Fibroblast of skin of scalp (primary cell): Measurements from ENCODE around the gene ASPSCR1.

Experiments used
- DNase-seq: peaks from one replicate; pipeline ENCODE4 v3.0.0-alpha.2; 2013

The ASPSCR1 gene

DNA sequence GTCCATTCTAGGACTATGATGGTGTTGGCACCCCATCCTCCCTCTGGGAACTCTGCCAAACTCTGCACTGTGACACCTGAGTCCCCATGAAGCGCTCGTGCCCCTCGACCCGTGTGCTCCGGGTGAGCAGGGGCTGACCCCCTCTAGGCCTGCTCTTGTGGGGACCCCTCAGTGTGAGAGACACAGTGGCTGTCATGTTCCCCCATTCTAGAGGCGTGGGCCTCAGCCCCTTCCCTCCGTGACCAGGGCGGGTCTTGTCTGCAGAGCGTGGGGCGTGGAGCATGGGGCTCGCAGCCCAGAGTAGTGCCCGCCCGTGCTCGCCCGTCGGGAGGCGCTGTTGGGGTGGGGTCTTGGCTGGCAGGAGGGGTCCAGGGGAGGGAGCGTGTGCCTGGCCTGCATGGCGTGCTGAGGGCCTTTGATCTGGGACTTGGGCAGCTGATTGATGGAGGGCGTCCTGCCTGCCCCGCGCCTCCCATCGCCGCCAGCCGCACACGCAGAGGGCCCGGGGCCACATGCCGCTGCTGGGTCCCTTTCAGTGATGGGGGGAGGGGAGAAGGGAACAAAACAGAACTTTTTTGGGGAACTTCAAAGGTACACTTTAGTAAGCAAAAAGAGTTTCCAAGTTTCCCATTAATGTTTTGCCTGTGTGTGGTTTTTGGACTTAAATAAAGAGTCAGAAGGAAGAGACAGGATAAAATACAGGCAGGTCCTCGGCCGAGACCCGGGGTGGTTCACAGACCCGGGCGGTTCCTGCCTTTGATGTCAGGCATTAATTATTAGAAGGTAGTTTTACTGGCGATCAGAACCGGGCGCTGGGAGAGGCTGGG, 22.8 kb downstream of the ASPSCR1 start:
- DNase-seq, result no peak

DNA sequence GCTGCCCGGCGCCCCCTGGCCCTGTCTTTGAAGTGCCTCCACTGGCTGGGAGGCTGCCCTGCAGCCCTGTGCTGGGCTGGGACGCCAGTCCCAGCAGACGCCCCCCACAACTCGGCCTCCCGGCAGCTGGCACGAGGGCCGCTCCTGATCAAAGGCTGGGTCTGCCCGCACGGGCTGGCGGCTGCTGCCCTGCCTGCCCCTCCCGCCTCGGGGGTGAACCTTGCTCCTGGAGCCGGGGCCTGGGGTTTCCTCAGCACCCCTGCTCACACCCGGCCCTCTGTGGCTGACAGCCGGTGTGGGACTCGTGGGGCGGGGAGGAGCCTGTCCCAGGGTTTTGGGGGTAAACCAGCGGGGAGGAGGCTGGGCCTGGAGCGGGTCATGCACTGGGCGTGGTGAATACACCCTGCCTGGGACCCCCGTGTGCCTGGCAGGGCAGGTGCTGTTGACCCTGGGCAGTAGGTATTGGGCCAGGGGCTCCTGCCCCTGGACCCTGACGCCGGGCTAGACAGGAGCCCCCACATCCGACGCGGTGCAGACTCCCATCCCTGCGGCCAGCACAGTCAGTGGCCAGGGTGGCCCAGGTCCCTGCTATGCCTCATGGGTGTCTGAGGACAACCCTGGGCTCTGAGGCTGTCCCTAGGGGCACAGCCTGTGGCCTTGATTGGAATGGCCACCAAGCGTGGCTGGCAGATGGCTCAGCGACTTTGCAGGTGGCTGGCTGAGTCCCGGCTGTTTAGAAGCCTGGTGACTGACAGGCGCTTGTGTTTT, 23.6 kb downstream of the ASPSCR1 start:
- no peak for DNase-seq

DNA sequence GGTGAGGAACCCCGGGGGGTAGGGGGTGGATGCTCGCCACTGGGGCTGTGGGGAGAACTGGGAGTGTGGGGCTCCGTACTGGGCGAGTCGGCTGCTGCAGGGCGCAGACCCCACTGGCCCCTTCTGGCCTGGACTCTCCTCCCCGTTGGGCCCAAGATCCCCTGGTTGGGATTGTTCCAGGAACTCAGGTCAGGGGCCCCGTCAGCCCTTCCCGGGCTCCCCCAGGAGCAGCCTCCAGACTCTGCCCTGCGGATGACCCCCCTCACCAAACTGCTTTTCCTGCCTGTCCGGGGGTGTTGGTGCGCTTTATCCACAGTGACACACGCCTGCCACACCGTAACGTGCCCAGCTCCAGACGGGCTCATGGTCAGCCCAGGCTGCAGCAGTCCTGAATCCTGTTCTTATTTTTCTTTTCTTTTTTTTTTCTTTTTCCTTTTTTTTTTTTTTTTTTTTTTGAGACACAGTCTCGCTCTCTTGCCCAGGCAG, 24.2 kb downstream of the ASPSCR1 start:
- no peak for DNase-seq

DNA sequence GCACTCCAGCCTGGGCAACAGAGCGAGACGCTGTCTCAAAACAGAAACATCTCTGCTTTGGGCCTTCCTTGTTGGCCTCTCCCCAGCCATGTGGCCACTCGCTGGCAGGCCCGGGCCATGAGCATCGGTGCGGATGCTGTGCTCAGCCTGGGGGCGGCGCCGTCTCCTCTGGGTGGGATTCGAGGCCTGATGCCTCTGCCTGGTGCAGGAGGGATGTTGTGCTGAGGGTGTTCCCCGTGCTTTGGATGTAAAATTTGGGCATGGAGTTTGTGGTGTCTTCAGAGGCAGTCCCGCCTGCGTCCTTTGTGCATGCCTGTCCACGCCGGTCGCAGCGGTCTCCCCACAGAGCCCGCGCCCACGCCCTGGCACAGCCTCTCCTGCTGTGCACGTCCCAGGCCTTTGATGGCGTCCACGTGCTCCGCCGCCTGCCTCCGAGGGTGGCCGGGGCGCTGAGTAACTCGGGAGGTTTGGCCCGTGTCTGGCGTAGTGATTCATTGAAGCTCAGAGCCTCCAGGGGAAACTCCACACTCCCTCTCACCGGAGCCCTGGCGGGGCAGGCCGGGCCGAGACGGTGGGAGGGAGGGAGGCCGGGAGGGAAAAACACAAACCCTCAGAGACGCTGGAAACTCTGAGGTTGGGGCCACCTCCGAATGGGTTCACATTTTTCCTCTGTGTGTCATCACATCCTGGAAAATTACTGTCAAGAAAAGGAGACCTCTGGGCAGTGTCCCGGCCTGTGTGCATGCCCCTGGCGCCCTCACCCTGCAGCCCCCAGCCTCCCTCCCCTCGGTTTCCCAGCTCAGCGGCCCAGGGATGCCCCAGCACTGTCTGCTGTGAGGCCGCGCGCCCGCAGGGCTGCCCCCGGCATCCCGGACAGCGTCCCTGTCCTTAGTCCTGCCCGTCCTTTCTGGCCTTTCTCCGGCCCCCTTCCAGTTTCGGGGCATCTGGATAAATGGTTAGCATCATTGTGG, 26.3 kb downstream of the ASPSCR1 start:
- peak; percentile 97 for DNase-seq

- no peak for DNase-seq
Measured at GRCh38 chr17:82004517-82005455, 27.4 kb downstream of the ASPSCR1 start.

DNA sequence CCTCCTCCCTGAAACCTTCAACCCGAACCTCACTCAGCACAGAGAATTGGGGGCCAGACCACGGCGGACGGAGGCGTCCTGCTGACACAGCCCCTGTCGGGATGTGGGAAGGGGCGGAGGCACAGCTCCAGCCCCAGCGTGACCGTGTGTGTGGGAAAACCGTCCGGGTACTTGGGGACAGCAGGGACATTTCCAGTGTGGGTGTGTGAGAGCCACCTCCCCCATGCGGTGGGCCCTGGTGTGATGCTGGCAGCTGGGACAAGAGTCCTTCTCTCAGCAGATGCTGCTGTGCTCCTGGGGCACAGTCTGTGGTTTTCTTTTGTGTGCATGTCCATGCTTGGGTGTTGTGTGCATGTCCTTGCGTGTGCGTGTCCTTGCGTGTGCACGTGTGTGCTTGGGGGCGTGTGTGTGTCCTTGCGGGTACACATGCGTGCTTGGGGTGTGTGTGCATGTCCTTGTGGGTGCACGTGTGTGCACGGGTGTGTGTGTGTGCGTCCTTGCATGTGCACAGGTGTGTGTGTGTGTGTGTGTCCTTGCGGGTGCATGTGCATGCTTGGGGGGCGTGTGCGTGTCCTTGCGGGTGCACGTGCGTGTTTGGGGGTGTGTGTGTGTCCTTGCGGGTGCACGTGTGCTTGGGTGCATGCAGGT, 28.4 kb downstream of the ASPSCR1 start:
- DNase-seq, result no peak

GRCh38 chr17:82006468-82007227, 29.2 kb downstream of the ASPSCR1 start:
- DNase-seq, result peak; percentile 36

- no peak for DNase-seq
Measured at GRCh38 chr17:82007228-82007494, 29.7 kb downstream of the ASPSCR1 start.

GRCh38 chr17:82007495-82008257, 30.2 kb downstream of the ASPSCR1 start:
- no peak for DNase-seq

- no peak for DNase-seq
Measured at GRCh38 chr17:82008258-82008940, 31.0 kb downstream of the ASPSCR1 start.

GRCh38 chr17:82008941-82009405, 31.5 kb downstream of the ASPSCR1 start:
- no peak for DNase-seq

GRCh38 chr17:82009413-82009812, 32.0 kb downstream of the ASPSCR1 start:
- no peak for DNase-seq

GRCh38 chr17:82010575-82011525, 33.4 kb downstream of the ASPSCR1 start:
- DNase-seq, result no peak

- DNase-seq, result no peak
Measured at GRCh38 chr17:82011617-82012187, 34.3 kb downstream of the ASPSCR1 start.

- no peak for DNase-seq
Measured at GRCh38 chr17:82012261-82012639, 34.8 kb downstream of the ASPSCR1 start.

DNA sequence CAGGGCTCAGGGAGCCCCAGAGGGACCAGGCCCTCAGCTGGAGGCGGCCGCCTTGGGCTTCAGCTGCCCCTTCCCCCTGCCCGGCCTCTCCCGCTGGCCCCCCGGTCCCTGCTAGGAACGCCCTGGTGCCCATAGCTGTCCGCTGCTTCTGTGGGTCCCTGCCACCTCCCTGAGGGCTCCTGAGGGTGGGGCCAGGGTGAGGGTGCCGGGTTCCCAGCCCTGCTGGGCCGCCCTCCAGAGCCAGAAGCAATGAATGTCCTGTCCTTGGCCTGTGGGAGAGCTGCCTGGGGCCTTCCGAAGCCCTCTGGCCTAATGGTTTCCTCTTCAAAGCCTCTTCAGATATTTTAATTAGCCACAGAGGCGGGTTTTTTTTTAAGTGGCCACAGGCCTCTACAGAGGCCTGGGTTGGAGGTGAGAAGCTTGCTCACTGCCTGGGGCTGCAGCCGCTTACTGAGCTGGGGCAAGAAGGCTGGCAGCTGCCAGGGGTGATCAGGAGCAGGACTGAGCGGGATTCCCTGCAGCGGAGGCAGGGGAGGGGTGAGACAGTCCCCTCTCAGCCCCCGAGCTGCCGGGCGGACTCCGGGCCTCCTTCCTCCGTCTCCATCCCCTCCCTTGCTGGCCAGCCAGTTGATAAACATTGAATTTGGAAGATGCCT, 35.3 kb downstream of the ASPSCR1 start:
- DNase-seq, result no peak

DNA sequence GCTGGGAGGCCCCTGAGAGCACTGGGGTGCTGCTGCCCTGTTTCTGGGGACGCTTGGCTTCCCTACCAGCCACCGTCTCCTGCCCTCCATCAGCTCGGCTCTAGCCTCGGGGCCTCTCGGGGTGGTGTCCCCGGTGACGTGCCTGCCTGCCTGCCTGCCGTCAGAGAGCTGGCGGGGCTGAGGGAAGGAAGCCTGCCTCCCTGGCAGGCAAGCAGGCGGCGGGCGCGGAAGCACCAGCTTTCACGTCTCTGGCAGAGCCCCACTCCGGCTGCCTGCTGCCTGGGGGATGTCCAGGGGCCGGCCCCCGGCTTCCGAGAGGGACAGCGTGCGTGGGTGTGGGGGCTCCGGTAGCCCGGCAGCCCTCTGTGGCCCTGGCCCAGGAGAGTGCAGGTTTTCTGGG, 35.9 kb downstream of the ASPSCR1 start:
- DNase-seq, result no peak
